Cardiac muscle cell (in vitro differentiated cells and primary cell): ENCODE measurements around the gene ERC2. TPM values are rescaled to one million over a fixed set of nuclear protein-coding genes. Genes with fewer than 3 reads are reported as not detected.
A peak's percentile ranks its signal among the peaks of the same experiment; 100 is the strongest.

Experiments used
- DNase-seq, 2 donors: peaks; one replicate each; pipeline versions ENCODE4 v3.0.0 to v3.0.0-alpha.2; 2010 to 2017; ENCODE audit warnings: low read depth in 1 of 2, low spot score in 1 of 2
- H3K27ac ChIP-seq: fragments of 200-600 bp; sonication (generic); 2 replicates; pipeline ENCODE4 v1.5.1; 2016
- H3K27me3 ChIP-seq: fragments of 200-600 bp; sonication (generic); 2 replicates; pipeline ENCODE4 v1.6.0; 2016; ENCODE audit warnings: control low read depth
- H3K36me3 ChIP-seq: fragments of 200-600 bp; sonication (generic); 2 replicates; pipeline ENCODE4 v1.5.1; 2016; ENCODE audit warnings: control low read depth
- H3K4me1 ChIP-seq: fragments of 200-600 bp; sonication (generic); 2 replicates; pipeline ENCODE4 v1.8.1; 2017; ENCODE audit warnings: low read depth, mild to moderate bottlenecking, mixed run types
- H3K4me3 ChIP-seq: fragments of 200-600 bp; sonication (generic); 2 replicates; pipeline ENCODE4 v1.5.1; 2016; ENCODE audit warnings: mild to moderate bottlenecking
- H3K9me3 ChIP-seq: fragments of 200-600 bp; sonication (generic); 2 replicates; pipeline ENCODE4 v1.5.1; 2017; ENCODE audit warnings: low read depth, mild to moderate bottlenecking, control low read depth
- polyA plus RNA-seq: library from polyadenylated mRNA; unstranded; fragments of >200 nt; fragmentation: Nextera tagmentation; extraction: Ambion mirVana; gene quantifications from 2 replicates; pipeline ENCODE4 v1.2.1, GENCODE V29; 2016
- total RNA-seq: library from RNA; depleted of rRNA; stranded (reverse); fragments of >200 nt; gene quantifications from 2 replicates; pipeline ENCODE4 v1.2.3, GENCODE V29; 2016
- TF ChIP-seq, protein P1 (sequence below): IDR thresholded peaks from 2 replicates; pipeline ENCODE4 v1.5.1; 2012; ENCODE audit warnings: low read depth, mild to moderate bottlenecking, low read length

Gene ERC2
- total and polyA plus RNA-seq, 2 experiments from 2014 or later, result 18.1 to 29.0 TPM

DNA sequence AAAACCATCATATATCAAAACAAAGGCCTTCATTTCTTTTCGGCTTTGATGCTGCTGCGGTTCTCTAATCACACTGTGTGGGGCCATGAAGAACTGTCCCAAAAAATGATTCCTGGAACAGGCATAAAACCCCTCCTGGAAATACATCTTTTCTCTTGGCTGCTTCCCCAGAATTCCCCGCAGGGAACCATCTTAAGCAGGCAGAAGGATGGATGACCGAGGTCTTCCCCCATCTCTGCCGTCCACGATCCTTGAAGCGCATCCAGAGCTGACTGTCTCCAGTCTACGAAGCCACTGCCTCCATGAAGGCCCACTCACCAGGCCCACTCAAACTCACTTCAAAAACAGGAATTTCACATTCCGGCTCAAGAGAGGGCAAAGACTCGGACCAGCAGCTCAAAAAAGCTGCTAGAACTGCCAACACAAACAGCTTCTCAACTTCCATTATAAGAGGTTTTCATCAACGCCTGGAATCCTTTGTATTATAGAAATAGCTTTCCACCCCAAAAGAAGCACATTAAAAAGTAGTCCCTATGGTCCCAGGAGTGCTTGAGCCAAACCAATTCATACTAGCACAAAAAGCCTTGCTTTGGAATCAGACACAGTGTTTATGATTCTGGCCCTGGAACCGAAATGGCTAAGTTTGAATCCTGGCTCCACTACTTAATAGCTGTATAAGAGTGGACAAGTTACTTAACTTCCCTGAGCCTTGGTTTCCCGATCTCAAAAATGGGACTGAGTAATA is 493.7 kb downstream of the ERC2 start:
- Histone ChIP-seq H3K9me3 (no peaks in the 10 kb centered on the region), H3K4me3 (no peak overlapping the region), H3K36me3 (no peaks in the 10 kb centered on the region), H3K4me1 (peaks cover 9% of the 10 kb centered on the region), H3K27ac (no peak overlapping the region), H3K27me3 (no peaks in the 10 kb centered on the region)
- no peak for DNase-seq
- TF ChIP-seq, protein P1, sequence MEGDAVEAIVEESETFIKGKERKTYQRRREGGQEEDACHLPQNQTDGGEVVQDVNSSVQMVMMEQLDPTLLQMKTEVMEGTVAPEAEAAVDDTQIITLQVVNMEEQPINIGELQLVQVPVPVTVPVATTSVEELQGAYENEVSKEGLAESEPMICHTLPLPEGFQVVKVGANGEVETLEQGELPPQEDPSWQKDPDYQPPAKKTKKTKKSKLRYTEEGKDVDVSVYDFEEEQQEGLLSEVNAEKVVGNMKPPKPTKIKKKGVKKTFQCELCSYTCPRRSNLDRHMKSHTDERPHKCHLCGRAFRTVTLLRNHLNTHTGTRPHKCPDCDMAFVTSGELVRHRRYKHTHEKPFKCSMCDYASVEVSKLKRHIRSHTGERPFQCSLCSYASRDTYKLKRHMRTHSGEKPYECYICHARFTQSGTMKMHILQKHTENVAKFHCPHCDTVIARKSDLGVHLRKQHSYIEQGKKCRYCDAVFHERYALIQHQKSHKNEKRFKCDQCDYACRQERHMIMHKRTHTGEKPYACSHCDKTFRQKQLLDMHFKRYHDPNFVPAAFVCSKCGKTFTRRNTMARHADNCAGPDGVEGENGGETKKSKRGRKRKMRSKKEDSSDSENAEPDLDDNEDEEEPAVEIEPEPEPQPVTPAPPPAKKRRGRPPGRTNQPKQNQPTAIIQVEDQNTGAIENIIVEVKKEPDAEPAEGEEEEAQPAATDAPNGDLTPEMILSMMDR, result no peak

DNA sequence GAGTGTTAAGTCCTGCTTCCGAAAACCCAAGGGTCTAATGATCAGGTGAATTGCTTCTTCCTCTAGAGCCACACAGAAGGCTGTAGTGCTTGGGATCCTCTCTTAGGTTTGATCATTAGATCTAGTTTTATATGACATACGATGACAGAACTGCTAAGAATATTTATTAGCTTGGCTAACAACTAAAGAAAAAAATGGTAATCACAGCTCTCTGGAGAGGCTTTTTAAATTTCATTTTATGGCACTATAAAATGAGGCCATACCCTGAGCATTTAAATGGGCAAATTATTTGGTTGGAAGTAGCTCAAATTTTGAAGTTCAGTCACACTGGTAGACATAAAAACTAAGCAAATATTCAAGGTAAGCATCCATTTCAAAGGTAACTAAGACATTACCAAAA is 498.6 kb downstream of the ERC2 start:
- H3K27ac ChIP-seq, result no peak overlapping the region
- TF ChIP-seq, protein P1, result no peak
- H3K4me3 ChIP-seq, result no peak overlapping the region
- no peaks in the 10 kb centered on the region for H3K27me3 ChIP-seq
- no peaks in the 10 kb centered on the region for H3K4me1 ChIP-seq
- H3K9me3 ChIP-seq, result no peaks in the 10 kb centered on the region
- DNase-seq, result no peak
- H3K36me3 ChIP-seq, result no peaks in the 10 kb centered on the region

DNA sequence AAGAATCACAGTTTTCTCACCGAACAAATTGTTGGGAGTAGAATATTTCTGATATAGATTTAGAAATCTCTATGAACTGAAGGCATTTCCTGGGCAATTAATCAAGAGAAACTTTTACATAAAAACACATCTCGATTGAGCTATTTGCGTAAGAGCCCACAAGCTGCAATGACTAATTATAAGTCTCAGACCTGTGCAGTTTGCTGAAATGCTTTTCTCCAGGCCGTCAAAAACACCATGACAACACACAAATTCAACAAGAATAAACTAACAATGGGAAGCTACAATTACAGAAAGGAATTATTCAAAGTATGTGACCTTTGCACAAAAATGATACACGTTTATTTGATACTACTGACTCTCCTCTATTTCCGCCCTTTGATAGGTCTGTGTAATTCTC is 499.9 kb downstream of the ERC2 start:
- TF ChIP-seq, protein P1, result no peak
- Histone ChIP-seq H3K27me3 (no peaks in the 10 kb centered on the region), H3K27ac (no peak overlapping the region), H3K36me3 (no peaks in the 10 kb centered on the region), H3K4me3 (no peak overlapping the region), H3K9me3 (no peaks in the 10 kb centered on the region), H3K4me1 (no peaks in the 10 kb centered on the region)
- DNase-seq, result peak in 1 of 2 donors; percentile 2

DNA sequence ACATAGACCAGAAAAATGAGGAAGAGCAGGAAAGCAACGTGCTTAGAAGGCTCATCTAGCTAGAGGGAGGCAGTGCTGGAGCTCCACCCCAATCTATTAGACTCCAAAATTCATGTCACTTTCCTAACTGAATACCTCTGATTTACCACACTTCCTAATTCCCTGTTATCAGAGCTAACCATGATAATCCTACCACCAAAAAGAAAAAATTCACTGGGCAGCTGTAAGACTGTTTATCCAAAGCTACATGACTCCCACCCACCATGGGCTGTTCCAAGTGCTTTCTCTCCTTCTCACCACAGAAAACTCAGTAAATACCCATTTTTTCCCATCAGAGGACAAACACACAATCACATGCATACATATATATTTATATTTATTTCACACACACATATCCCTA is 501.7 kb downstream of the ERC2 start:
- DNase-seq, result no peak
- Histone ChIP-seq H3K27me3 (no peaks in the 10 kb centered on the region), H3K36me3 (no peaks in the 10 kb centered on the region), H3K27ac (no peak overlapping the region), H3K4me1 (peaks cover 16% of the 10 kb centered on the region), H3K4me3 (no peak overlapping the region), H3K9me3 (no peaks in the 10 kb centered on the region)
- TF ChIP-seq, protein P1, result no peak

DNA sequence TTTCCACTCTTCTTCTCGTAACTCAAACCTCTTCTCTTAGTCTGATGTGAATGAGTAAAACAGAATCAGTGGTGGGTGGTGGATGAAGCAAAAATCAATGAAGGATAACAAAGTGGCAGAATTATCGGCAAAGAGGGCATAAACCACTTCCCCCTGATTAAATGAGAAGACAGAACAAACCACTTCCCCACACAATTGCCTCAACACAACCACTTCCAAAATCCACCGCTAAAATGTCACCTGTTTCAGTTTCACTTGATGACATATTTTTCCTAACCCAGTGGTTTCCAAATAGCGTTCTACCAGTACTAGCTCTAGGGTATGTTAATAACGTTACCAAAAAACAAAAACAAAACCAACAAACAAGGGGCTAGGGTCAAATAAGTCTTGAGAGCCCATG is 502.5 kb downstream of the ERC2 start:
- TF ChIP-seq, protein P1, result no peak
- no peaks in the 10 kb centered on the region for H3K9me3 ChIP-seq
- DNase-seq, result no peak
- no peaks in the 10 kb centered on the region for H3K36me3 ChIP-seq
- no peak overlapping the region for H3K4me3 ChIP-seq
- no peak overlapping the region for H3K27ac ChIP-seq
- H3K4me1 ChIP-seq, result peaks cover 17% of the 10 kb centered on the region
- H3K27me3 ChIP-seq, result no peaks in the 10 kb centered on the region
